Gastrocnemius medialis (tissue), 4 donors: ENCODE measurements around the gene TMUB1. TPM values are rescaled to one million over a fixed set of nuclear protein-coding genes. Genes with fewer than 3 reads are reported as not detected.

ENCODE experiments used
- ATAC-seq, 2 donors: fragments of 150-250 bp; one replicate each; pipeline ENCODE4 v1.9.1; 2016
- DNase-seq, 2 donors: peaks; one replicate each; pipeline ENCODE4 v3.0.0-alpha.2; 2019
- H3K27ac ChIP-seq, 4 donors: fragments of 200-600 bp; sonication (generic); 1 replicate in 1 of 4; 2 replicates in 3 of 4; pipeline ENCODE4 v1.5.1; 2016 to 2018; ENCODE audit warnings: mild to moderate bottlenecking in 2 of 4, moderate library complexity in 1 of 4
- H3K27me3 ChIP-seq, 3 donors: fragments of 200-600 bp; sonication (generic) in 2 of 3; 1 replicate in 1 of 3; 2 replicates in 2 of 3; pipeline versions ENCODE4 v1.5.1 to v1.6.0; 2016 to 2019; ENCODE audit warnings: mild to moderate bottlenecking in 1 of 3, moderate library complexity in 1 of 3
- H3K36me3 ChIP-seq, 2 donors: fragments of 200-600 bp; sonication (generic) in 1 of 2; one replicate each; pipeline ENCODE4 v1.5.1; 2017 to 2018
- H3K4me1 ChIP-seq, 2 donors: fragments of 200-600 bp; sonication (generic) in 1 of 2; one replicate each; pipeline ENCODE4 v1.5.1; 2016 to 2017; ENCODE audit warnings: mild to moderate bottlenecking in 2 of 2
- H3K4me3 ChIP-seq, 4 donors: fragments of 200-600 bp; sonication (generic) in 3 of 4; 1 replicate in 1 of 4; 2 replicates in 3 of 4; pipeline ENCODE4 v1.5.1; 2016 to 2019; ENCODE audit warnings: mild to moderate bottlenecking in 2 of 4
- H3K9me3 ChIP-seq, 3 donors: fragments of 200-600 bp; sonication (generic) in 2 of 3; 1 replicate in 1 of 3; 2 replicates in 2 of 3; pipeline ENCODE4 v1.5.1; 2016 to 2019
- POLR2A ChIP-seq, 2 donors: fragments of 450-650 bp; IDR thresholded peaks; one replicate each; pipeline ENCODE4 v1.6.1; 2017; ENCODE audit warnings: antibody characterized with exemption in 2 of 2, mild to moderate bottlenecking in 2 of 2, moderate library complexity in 2 of 2
- in situ Hi-C, 4 donors: fragments of 200-750 bp; cut with MboI; loops; one replicate each; pipeline versions ENCODE4 v1.15.0 to v1.8.0; 2017; ENCODE audit warnings: low sequenced_read_pairs in 4 of 4
- intact Hi-C: fragments of 100-400 bp; cut with DNase I; formaldehyde crosslinking; loops from one replicate; pipeline ENCODE4 v1.15.1; 2023; ENCODE audit warnings: low total_unique reads
- total RNA-seq, 4 donors: library from RNA; depleted of rRNA; stranded (reverse); fragments of >200 nt; gene quantifications; one replicate each; pipeline versions ENCODE4 v1.1.0 to v1.2.3, GENCODE V29; 2016
- TF ChIP-seq, protein P1 (sequence below), 5 experiments: fragments of 450-650 bp in 3 of 5; fragments of 200-600 bp in 2 of 5; sonication (generic) in 2 of 5; IDR thresholded peaks in 4 of 5; conservative IDR thresholded peaks in 1 of 5; 1 replicate in 4 of 5; 2 replicates in 1 of 5; pipeline ENCODE4 v1.5.1; 2016 to 2019; ENCODE audit warnings: antibody characterized with exemption in 5 of 5, mild to moderate bottlenecking in 3 of 5, moderate library complexity in 3 of 5

TMUB1 gene
- total RNA-seq, 4 donors from 2014 or later: 55.5 to 137 (median 97.4) TPM

GRCh38 chr7:151075662-151075971 is 7.7 kb downstream of the TMUB1 start:
- Histone ChIP-seq H3K4me1 (peaks cover 16 to 23% of the 10 kb centered on the region in 2 donors), H3K9me3 (no peaks in the 10 kb centered on the region), H3K36me3 (peaks cover 0 to 42% of the 10 kb centered on the region in 2 donors), H3K27ac (no peak overlapping the region), H3K4me3 (no peak overlapping the region), H3K27me3 (no peaks in the 10 kb centered on the region)
- no peak for DNase-seq
- intact Hi-C loops (no loop called here), in situ Hi-C loops (no loop called here)
- no peak for TF ChIP-seq POLR2A (IDR thresholded peaks at IDR 0.05)
- TF ChIP-seq, protein P1, sequence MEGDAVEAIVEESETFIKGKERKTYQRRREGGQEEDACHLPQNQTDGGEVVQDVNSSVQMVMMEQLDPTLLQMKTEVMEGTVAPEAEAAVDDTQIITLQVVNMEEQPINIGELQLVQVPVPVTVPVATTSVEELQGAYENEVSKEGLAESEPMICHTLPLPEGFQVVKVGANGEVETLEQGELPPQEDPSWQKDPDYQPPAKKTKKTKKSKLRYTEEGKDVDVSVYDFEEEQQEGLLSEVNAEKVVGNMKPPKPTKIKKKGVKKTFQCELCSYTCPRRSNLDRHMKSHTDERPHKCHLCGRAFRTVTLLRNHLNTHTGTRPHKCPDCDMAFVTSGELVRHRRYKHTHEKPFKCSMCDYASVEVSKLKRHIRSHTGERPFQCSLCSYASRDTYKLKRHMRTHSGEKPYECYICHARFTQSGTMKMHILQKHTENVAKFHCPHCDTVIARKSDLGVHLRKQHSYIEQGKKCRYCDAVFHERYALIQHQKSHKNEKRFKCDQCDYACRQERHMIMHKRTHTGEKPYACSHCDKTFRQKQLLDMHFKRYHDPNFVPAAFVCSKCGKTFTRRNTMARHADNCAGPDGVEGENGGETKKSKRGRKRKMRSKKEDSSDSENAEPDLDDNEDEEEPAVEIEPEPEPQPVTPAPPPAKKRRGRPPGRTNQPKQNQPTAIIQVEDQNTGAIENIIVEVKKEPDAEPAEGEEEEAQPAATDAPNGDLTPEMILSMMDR (IDR thresholded peaks at IDR 0.05 in 4 of 5, conservative IDR thresholded peaks at IDR 0.05 in 1 of 5): no peak
- no peak for ATAC-seq

DNA sequence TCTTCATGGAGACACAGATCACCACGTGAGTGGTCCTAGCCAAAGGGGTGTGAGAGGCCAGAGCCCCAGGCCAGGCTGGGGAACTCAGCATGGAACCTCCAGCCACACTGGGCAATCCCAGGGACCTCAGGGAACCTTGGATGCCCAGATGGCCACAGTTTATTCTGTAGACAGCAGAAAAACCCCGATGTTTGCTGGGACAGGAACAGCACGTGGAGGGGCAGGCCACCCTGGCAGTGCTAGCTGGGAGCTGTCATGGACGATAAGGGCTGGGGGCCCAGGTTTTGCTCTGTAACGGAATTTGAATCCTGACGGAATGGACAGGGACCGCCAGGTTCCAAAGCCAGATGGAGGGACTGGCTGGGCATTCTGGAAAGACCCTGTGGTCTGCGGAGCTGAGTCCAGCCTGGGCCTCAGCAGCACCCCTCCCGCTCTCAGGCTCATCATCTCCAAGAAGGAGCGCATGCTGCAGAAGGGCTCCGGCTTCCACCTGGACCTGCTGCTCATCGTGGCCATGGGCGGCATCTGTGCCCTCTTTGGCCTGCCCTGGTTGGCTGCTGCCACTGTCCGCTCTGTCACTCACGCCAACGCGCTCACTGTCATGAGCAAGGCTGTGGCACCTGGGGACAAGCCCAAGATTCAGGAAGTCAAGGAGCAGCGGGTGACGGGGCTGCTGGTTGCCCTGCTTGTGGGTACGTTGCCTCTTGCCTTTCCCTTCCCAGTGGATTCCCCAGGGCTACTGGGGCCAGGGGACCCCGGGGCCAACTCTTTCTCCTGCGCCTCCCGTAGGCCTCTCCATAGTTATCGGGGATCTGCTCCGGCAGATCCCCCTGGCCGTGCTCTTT is 8.3 kb downstream of the TMUB1 start:
- no peak for ATAC-seq
- Histone ChIP-seq H3K9me3 (no peaks in the 10 kb centered on the region), H3K4me3 (no peak overlapping the region), H3K4me1 (peaks cover 16 to 21% of the 10 kb centered on the region in 2 donors), H3K36me3 (peaks cover 0 to 48% of the 10 kb centered on the region in 2 donors), H3K27me3 (no peaks in the 10 kb centered on the region), H3K27ac (no peak overlapping the region)
- TF ChIP-seq, protein P1 (IDR thresholded peaks at IDR 0.05 in 4 of 5, conservative IDR thresholded peaks at IDR 0.05 in 1 of 5): no peak
- no peak for TF ChIP-seq POLR2A (IDR thresholded peaks at IDR 0.05)
- DNase-seq: no peak
- in situ Hi-C loops: no loop called here
- intact Hi-C loops: no loop called here

- Histone ChIP-seq H3K9me3 (no peaks in the 10 kb centered on the region), H3K27me3 (no peaks in the 10 kb centered on the region), H3K4me3 (no peak overlapping the region), H3K4me1 (peaks cover 6 to 11% of the 10 kb centered on the region in 2 donors), H3K27ac (no peak overlapping the region), H3K36me3 (peaks cover 0 to 55% of the 10 kb centered on the region in 2 donors)
- intact Hi-C loops (no loop called here), in situ Hi-C loops (no loop called here)
- no peak for DNase-seq
- ATAC-seq: no peak
- TF ChIP-seq, protein P1 (IDR thresholded peaks at IDR 0.05 in 4 of 5, conservative IDR thresholded peaks at IDR 0.05 in 1 of 5): no peak
- no peak for TF ChIP-seq POLR2A (IDR thresholded peaks at IDR 0.05)
Measured at GRCh38 chr7:151073990-151074389, 9.3 kb downstream of the TMUB1 start.

DNA sequence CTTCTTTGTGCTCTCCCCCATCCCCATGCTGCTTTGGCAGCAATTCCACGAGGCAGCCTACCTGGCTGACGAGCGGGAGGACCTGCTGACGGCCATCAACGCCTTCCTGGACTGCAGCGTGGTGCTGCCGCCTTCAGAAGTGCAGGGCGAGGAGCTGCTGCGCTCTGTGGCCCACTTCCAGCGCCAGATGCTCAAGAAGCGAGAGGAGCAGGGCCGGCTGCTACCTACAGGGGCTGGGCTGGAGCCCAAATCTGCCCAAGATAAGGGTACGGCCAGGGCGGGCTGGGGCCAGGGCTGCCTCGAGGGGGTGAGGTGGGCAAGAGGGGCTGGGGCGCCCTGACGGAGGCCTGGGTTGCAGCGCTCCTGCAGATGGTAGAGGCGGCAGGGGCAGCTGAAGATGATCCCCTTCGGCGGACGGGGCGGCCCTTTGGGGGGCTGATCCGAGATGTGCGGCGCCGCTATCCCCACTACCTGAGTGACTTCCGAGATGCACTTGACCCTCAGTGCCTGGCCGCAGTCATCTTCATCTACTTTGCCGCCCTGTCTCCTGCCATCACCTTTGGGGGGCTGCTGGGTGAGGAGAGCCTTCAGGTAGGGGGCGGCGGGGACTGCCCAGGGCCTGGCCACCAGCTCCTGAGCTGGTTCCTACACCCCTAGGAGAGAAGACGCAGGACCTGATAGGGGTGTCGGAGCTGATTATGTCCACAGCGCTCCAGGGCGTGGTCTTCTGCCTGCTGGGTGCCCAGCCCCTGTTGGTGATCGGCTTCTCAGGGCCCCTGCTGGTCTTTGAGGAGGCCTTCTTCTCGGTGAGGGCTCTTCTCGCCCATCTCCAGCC is 12.0 kb downstream of the TMUB1 start:
- H3K9me3 ChIP-seq: no peaks in the 10 kb centered on the region
- intact Hi-C loops (no loop called here), in situ Hi-C loops (no loop called here)
- H3K4me3 ChIP-seq: no peak overlapping the region
- no peak for DNase-seq
- no peak overlapping the region for H3K27ac ChIP-seq
- TF ChIP-seq, protein P1 (IDR thresholded peaks at IDR 0.05 in 4 of 5, conservative IDR thresholded peaks at IDR 0.05 in 1 of 5): no peak
- TF ChIP-seq POLR2A (IDR thresholded peaks at IDR 0.05): no peak
- no peaks in the 10 kb centered on the region for H3K27me3 ChIP-seq
- peaks cover 0 to 74% of the 10 kb centered on the region in 2 donors for H3K36me3 ChIP-seq
- H3K4me1 ChIP-seq: no peaks in the 10 kb centered on the region
- no peak for ATAC-seq
